Muscle of leg (tissue), 11 donors: ENCODE data around the gene SMARCA4. TPM values are rescaled to one million over a fixed set of nuclear protein-coding genes. Genes with fewer than 3 reads are reported as not detected.
"Not testable (repeated sequence)": the region's sequence is repeated elsewhere in the genome, so short reads cannot be mapped to it uniquely, and the experiment has no call there.

Experiments used
- DNase-seq: peaks from one replicate; pipeline ENCODE4 v3.0.0; 2013
- H3K27ac ChIP-seq: one replicate; pipeline ENCODE4 v1.5.1; 2013; ENCODE audit warnings: mild to moderate bottlenecking, low read length, control low read depth
- H3K27me3 ChIP-seq: one replicate; pipeline ENCODE4 v1.6.1; 2013; ENCODE audit warnings: low read length; ENCODE audit not compliant: control insufficient read depth, insufficient read depth
- H3K36me3 ChIP-seq: one replicate; pipeline ENCODE4 v1.6.1; 2013; ENCODE audit warnings: low read length; ENCODE audit not compliant: control insufficient read depth, insufficient read depth
- H3K4me1 ChIP-seq: one replicate; pipeline ENCODE4 v1.6.1; 2013; ENCODE audit warnings: low read length; ENCODE audit not compliant: control insufficient read depth, insufficient read depth
- H3K4me3 ChIP-seq: one replicate; pipeline ENCODE4 v1.5.1; 2013; ENCODE audit warnings: low read length, control low read depth
- H3K9me3 ChIP-seq: replicated peaks from 2 replicates; pipeline ENCODE4 v1.6.1; 2013; ENCODE audit warnings: low read depth, low read length; ENCODE audit not compliant: control insufficient read depth
- WGBS: methylation state at CpG from one replicate; pipeline ENCODE4 v1.1.5; 2013; ENCODE audit warnings: missing lambda C conversion rate; ENCODE audit not compliant: insufficient coverage; 5-methylcytosine and 5-hydroxymethylcytosine counted together
- polyA plus RNA-seq, 8 donors: library from polyadenylated mRNA; unstranded; fragments of 120-200 nt; gene quantifications; one replicate each; pipeline versions ENCODE4 v1.2.1 to v1.2.3, GENCODE V29; 2013; ENCODE audit warnings: inconsistent platforms in 1 of 8, low replicate concordance in 1 of 8; ENCODE audit not compliant: insufficient read length in 8 of 8, insufficient read depth in 1 of 8
- total RNA-seq: library from RNA; stranded (reverse); fragments of 120-200 nt; gene quantifications from one replicate; pipeline ENCODE4 v1.2.4, GENCODE V29; 2013

SMARCA4 gene
- total and polyA plus RNA-seq, 9 donors: 60.2 to 121 (median 101) TPM

GRCh38 chr19:11102944-11103343 is 142.1 kb downstream of the SMARCA4 start:
- no peak for DNase-seq
- Histone ChIP-seq H3K27ac (no peak overlapping the region), H3K4me3 (no peak overlapping the region), H3K9me3 (peaks cover 5% of the 10 kb centered on the region), H3K4me1 (peaks cover 12% of the 10 kb centered on the region), H3K36me3 (peaks cover 66% of the 10 kb centered on the region), H3K27me3 (no peaks in the 10 kb centered on the region)
- 87% methylated on average over 16 of the region's 16 CpGs for WGBS

GRCh38 chr19:11103667-11104066 is 142.8 kb downstream of the SMARCA4 start:
- not testable (repeated sequence) for H3K27ac ChIP-seq, H3K9me3 ChIP-seq, DNase-seq, H3K4me3 ChIP-seq, H3K27me3 ChIP-seq
- Histone ChIP-seq H3K4me1 (peaks cover 12% of the 10 kb centered on the region), H3K36me3 (peaks cover 63% of the 10 kb centered on the region)
- 84% methylated on average over 4 of the region's 10 CpGs for WGBS

GRCh38 chr19:11105014-11105636 is 144.3 kb downstream of the SMARCA4 start:
- no peak for DNase-seq
- Histone ChIP-seq H3K9me3 (no peaks in the 10 kb centered on the region), H3K27me3 (no peaks in the 10 kb centered on the region), H3K27ac (no peak overlapping the region), H3K4me3 (no peak overlapping the region), H3K36me3 (peaks cover 70% of the 10 kb centered on the region), H3K4me1 (peaks cover 10% of the 10 kb centered on the region)
- 93% methylated on average over 35 of the region's 36 CpGs for WGBS

- Histone ChIP-seq H3K27ac (peak overlapping the region; percentile 82), H3K27me3 (no peaks in the 10 kb centered on the region), H3K36me3 (peaks cover 75% of the 10 kb centered on the region), H3K4me1 (peaks cover 8% of the 10 kb centered on the region), H3K4me3 (no peak overlapping the region), H3K9me3 (no peaks in the 10 kb centered on the region)
- peak; percentile 88 for DNase-seq
- 75% methylated on average over 13 of the region's 13 CpGs for WGBS
These were observed 145.6 kb downstream of the SMARCA4 start for GRCh38 chr19:11106477-11106876.

- no peak for DNase-seq
- Histone ChIP-seq H3K4me3 (no peak overlapping the region), H3K27ac (no peak overlapping the region), H3K4me1 (peaks cover 8% of the 10 kb centered on the region), H3K36me3 (peaks cover 78% of the 10 kb centered on the region), H3K27me3 (no peaks in the 10 kb centered on the region), H3K9me3 (no peaks in the 10 kb centered on the region)
- WGBS: 82% methylated on average over 2 of the region's 6 CpGs
These were observed 147.9 kb downstream of the SMARCA4 start for GRCh38 chr19:11108746-11109145.

- Histone ChIP-seq H3K9me3 (no peaks in the 10 kb centered on the region), H3K4me3 (no peak overlapping the region), H3K36me3 (peaks cover 78% of the 10 kb centered on the region), H3K27me3 (no peaks in the 10 kb centered on the region), H3K4me1 (peaks cover 3% of the 10 kb centered on the region), H3K27ac (no peak overlapping the region)
- 83% methylated on average over 8 of the region's 15 CpGs for WGBS
- DNase-seq: no peak
These were observed 150.4 kb downstream of the SMARCA4 start for GRCh38 chr19:11111117-11111770.

GRCh38 chr19:11111771-11112144 is 150.9 kb downstream of the SMARCA4 start:
- no peak for DNase-seq
- WGBS: no CpG with 5 or more reads among the region's 8 CpGs
- no peak overlapping the region for H3K4me3 ChIP-seq
- H3K4me1 ChIP-seq: peaks cover under 1% of the 10 kb centered on the region
- H3K27ac ChIP-seq: no peak overlapping the region
- H3K27me3 ChIP-seq: no peaks in the 10 kb centered on the region
- peaks cover 78% of the 10 kb centered on the region for H3K36me3 ChIP-seq
- H3K9me3 ChIP-seq: no peaks in the 10 kb centered on the region

Other genes starting within 250 kb of the SMARCA4 start
- gene DNM2, start 243.0 kb upstream of the SMARCA4 start, total RNA-seq: 49.9 TPM
- gene DNM2, start 243.0 kb upstream of the SMARCA4 start, polyA plus RNA-seq: 10 to 100 TPM; 56.9 to 81.7 (median 71.0) TPM
- gene TMED1, start 124.8 kb upstream of the SMARCA4 start, total RNA-seq: 44.1 TPM
- gene TMED1, start 124.8 kb upstream of the SMARCA4 start, polyA plus RNA-seq: 10 to 100 TPM; 33.8 to 48.8 (median 40.3) TPM
- gene C19orf38, start 112.6 kb upstream of the SMARCA4 start, total RNA-seq: 5.6 TPM
- gene C19orf38, start 112.6 kb upstream of the SMARCA4 start, polyA plus RNA-seq: 1 to 10 TPM; 2.3 to 4.6 (median 4.1) TPM
- gene CARM1, start 89.5 kb upstream of the SMARCA4 start, total RNA-seq: 21.4 TPM
- gene CARM1, start 89.5 kb upstream of the SMARCA4 start, polyA plus RNA-seq: 10 to 100 TPM; 51.3 to 72.1 (median 65.0) TPM
- 37.4 TPM for gene YIPF2, start 32.4 kb upstream of the SMARCA4 start, total RNA-seq
- 10 to 100 TPM; 23.2 to 36.9 (median 31.1) TPM for gene YIPF2, start 32.4 kb upstream of the SMARCA4 start, polyA plus RNA-seq
- 19.5 TPM for gene TIMM29, start 32.2 kb upstream of the SMARCA4 start, total RNA-seq
- 10 to 100 TPM; 16.9 to 20.3 (median 18.9) TPM for gene TIMM29, start 32.2 kb upstream of the SMARCA4 start, polyA plus RNA-seq
- 13.9 TPM for gene LDLR, start 128.4 kb downstream of the SMARCA4 start, total RNA-seq
- 10 to 100 TPM; 16.8 to 34.3 (median 23.9) TPM for gene LDLR, start 128.4 kb downstream of the SMARCA4 start, polyA plus RNA-seq
- 18.7 TPM for gene SPC24, start 194.8 kb downstream of the SMARCA4 start, total RNA-seq
- 10 to 100 TPM; 10.8 to 18.7 (median 14.4) TPM for gene SPC24, start 194.8 kb downstream of the SMARCA4 start, polyA plus RNA-seq
- gene KANK2, start 236.5 kb downstream of the SMARCA4 start, total RNA-seq: 71.5 TPM
- gene KANK2, start 236.5 kb downstream of the SMARCA4 start, polyA plus RNA-seq: 100 to 1,000 TPM in 7 of 8 donors, 10 to 100 TPM in 1; 88.4 to 150 (median 117) TPM